HUDEP-2 (cell line): ENCODE data around the gene GPR39.

Experiments
- DNase-seq, 76 experiments: peaks; one replicate each; lab custom pipeline; 2025; ENCODE audit not compliant: unreplicated experiment in 76 of 76; lab: John Stamatoyannopoulos, UW

GPR39 gene

DNA sequence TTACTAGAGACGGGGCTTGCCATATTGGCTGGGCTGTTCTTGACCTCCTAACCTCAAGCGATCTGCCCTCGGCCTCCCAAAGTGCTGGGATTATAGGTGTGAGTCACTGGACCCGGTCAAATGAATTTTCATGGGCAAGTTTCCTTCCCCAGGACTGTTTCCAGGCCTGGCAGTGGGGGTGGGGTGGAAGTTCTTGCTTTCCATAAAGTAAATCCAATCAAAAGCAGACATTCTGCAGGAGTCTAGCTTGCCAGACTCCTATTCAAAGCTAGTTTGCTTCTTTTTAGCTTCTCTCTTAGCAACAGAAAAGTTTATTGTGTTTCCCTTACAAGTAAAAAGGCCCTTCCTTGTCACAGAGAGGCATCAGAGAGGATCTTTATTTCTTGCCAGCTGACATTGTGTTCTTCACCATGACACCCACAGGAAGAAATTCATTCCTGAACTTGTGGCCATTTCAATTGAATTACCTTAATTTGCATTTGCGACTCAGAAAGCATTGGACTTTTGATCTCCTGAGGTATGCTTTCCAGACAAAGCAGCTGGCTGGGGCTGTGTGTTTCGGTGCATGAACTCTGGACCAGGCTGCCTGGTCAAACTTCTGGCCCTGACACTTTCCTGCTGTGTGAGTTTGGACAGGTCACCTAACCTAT, 215.5 kb downstream of the GPR39 start:
- no peak for DNase-seq

DNA sequence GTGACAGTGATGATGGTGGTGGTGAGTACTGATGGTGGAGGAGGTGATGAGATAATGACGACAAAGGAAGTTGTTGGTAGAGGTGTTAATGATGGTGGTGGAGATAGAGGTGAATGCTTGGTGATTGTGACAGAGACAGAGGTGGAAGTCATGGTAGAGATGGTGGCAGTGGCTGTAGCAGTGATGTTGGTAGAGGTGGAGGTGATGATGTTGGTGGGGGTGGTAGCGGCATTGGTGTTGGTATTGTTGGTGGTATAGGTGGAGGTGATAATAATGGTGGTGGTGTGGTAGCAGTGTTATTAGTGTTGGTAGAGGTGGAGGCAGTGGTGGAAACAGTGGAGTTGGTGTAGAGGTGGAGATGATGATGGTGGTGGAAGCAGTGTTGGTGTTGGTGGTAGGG, 217.0 kb downstream of the GPR39 start:
- no peak for DNase-seq

DNA sequence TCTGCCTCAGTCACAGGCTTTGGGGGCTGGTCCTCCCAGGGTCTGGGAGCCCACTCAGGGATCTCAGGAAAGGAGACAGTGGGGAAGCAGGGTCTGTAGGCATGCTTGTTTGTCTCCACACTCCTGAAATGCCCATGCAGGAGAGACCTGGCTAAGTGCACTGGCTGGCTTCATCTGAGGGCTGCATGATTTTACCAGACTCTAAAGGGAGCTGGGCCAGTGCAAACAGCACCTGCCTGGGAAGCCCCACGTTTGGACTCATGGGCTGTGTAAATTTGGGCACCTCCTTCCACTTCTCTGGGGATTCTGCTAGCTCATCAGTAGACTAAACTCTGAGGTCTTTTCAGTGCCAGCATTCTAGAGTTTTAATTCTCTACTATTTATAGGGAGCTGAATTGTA, 219.7 kb downstream of the GPR39 start:
- no peak for DNase-seq

DNA sequence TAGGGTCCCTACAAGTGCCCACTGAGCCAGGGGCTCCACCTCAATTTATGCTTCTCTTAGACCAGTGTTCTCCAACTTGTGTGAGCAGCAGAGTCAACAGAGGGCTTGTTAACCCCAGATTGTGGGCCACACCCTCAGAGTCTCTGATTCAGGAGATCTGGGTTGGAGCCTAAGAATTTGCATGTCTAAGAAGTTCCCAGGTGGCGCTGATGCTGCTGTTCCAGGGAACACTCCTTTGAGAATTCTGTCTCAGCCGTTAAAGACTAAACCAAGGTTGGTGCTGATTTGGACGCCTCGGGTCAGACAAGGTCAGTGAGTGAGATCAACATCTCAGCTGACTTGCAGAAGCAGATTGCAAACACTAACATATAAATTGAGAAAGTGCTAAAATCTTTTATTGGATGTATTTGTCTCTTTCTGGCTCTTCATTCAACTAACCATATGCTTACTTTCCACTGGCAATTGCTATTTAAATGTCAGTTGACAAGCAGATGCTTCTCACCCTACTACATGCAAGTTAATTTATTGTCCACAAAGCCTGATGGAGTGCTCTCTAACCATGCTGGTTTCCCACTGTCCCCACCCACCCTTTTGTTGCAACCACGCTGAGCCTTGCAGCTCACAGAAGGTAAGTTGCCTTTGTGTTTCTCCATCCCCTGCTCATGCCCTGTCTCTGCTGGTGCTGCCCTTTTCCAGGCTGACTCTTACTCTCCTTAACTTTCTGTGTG, 221.9 kb downstream of the GPR39 start:
- no peak for DNase-seq

- DNase-seq = no peak
Observed at GRCh38 chr2:132640116-132640515, 223.5 kb downstream of the GPR39 start.

DNA sequence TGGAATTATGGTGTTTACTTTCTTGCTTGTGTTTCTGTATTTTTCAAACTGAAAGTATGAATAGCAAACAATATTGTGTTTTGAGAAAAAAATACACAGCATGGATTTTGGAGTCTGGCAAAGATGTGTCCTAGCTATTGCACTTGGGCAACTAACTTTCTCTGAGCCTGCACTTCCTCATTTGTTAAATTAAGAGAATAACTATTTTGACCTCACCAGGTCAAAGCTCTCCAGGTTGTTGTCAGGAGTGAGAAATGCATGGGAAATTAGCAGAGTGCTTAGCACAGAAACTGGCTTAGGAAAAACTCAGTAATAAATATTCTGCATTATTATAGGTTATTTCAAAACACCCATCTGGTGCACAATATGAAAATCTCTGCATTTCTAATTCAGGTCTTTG, 225.2 kb downstream of the GPR39 start:
- DNase-seq = no peak

GRCh38 chr2:132642415-132642814, 225.8 kb downstream of the GPR39 start:
- DNase-seq = no peak

GRCh38 chr2:132645176-132645575, 228.6 kb downstream of the GPR39 start:
- DNase-seq = no peak

- DNase-seq = no peak
Observed at GRCh38 chr2:132645722-132646539, 229.3 kb downstream of the GPR39 start.

- no peak for DNase-seq
Observed at GRCh38 chr2:132646540-132647108, 230.0 kb downstream of the GPR39 start.

GRCh38 chr2:132651115-132652045, 234.8 kb downstream of the GPR39 start:
- peak in 3 of 76 experiments; percentile 0 to 2 (median 1) for DNase-seq

DNA sequence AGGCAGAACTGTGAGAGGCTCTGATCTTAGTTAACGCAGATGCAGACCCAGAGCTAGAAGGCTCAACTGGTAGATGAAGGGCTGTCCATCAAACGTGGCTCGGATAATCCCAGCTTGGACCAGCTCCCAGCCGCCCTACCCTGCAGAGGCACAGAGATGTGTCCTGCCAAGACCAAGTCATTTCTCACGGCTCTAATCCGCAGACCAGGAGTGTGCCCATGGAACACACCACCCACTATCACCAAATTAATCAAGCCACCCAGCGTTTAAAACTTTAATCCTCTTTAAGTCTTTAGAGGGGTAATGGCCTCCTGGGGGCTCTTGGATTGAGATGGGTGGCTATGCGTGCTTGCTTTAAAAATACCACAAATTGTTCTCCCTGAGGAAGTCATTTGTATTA, 235.9 kb downstream of the GPR39 start:
- no peak for DNase-seq

- no peak for DNase-seq
Observed at GRCh38 chr2:132654335-132654734, 237.7 kb downstream of the GPR39 start.

GRCh38 chr2:132654968-132655367, 238.4 kb downstream of the GPR39 start:
- no peak for DNase-seq

DNA sequence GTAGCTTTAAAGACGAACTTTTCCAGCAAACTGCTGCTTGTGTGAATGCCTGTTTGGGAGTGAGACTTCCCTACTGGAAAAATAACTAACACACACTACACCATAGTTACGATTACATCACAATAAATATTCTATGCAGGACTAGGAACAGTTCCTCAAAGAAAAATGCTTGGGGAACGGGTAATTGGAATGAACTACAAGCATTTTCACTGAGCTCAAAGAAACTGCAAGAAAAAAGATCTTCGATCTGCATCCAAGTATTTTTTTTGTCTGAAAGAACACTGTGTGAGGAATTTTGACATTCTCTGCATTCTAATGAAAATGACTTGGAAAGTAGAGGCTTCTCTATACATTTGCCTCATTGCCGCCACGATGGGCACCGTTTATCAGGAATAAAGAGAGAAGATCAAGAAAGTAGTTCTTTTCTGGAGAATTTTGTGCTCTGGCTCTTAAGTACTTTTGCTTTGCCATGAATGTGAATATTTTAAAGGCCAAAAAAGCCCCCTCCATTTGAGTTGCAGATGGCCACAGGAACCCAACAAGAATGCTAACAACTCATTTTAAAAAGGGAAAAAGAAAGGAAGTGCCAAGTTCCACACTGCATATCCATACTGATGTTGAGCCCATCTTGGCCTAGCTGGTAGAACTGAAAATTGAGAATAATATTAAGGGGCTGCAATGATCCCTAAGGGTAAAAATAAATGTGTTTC, 239.8 kb downstream of the GPR39 start:
- DNase-seq = no peak

DNA sequence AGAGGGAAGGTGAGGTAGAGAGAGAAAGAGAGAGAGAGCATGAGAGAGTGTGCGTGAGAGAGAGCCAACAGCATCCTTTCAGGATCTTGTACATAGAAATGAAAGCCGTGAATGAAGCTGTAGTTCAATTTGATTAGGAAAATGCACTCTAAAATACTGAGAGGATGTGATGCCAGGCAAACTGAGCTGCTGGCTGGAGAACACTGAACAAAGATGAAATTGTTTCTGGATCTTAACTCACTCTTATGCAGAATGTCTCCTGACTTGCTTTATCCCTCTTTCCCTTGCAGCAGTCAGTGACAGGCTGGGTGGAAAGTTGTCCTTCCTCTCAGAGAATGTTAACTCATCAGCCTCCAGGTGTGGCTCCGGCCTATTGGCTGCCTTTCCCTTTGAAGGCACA, 242.7 kb downstream of the GPR39 start:
- DNase-seq = no peak

DNA sequence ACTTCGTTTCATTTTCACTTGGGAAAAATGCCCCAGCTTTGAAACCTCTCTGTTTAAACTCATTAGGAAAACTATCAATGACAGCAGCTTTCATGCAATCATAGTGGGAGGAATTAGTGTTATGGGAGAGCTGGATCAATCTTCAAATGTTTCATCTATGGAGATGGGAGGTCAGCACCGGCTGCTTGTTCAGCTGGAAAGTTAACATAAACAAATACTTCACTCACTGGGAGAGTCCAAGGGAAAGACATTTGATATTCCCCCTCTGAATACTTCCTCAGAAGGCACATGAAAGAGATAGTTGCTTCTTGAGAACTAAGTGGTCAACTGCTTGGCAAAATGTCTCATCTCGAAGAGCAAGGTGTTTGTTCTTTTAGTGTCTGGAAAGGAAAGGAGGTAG, 246.1 kb downstream of the GPR39 start:
- DNase-seq = no peak

DNA sequence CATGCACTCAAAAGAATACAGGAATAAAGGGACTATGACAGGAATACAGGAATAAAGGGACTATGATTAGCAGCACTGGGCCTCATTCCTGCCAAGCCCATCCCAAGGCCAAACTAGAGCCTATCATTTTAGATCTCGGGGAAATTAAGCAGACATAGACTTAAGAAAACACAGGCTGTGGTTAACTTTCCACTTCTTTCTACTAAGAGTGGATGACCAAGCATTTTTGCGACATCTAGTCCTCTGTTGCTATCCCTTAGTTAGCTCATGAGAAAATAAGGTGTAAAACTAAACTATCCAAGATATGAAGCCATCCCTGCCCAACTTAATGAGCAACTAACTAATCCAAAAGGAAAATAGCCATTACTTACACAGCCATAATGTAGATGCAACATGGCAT, 247.5 kb downstream of the GPR39 start:
- no peak for DNase-seq

- DNase-seq = no peak
Observed at GRCh38 chr2:132665401-132666140, 249.0 kb downstream of the GPR39 start.
